Breast epithelium (tissue), 4 donors: Measurements from ENCODE around the gene WFDC6. TPM values are rescaled to one million over a fixed set of nuclear protein-coding genes. Genes with fewer than 3 reads are reported as not detected.
"Not testable (repeated sequence)": the region's sequence is repeated elsewhere in the genome, so short reads cannot be mapped to it uniquely, and the experiment has no call there.

Experiments
- DNase-seq, 2 donors: peaks; one replicate each; pipeline ENCODE4 v3.0.0-alpha.2; 2019; ENCODE audit warnings: low spot score in 2 of 2
- H3K27ac ChIP-seq, 2 donors: fragments of 200-600 bp; sonication (generic) in 1 of 2; one replicate each; pipeline ENCODE4 v1.5.1; 2016 to 2019; ENCODE audit warnings: mild to moderate bottlenecking in 1 of 2
- H3K27me3 ChIP-seq, 2 donors: fragments of 200-600 bp; sonication (generic) in 1 of 2; one replicate each; pipeline versions ENCODE4 v1.5.1 to v1.6.0; 2017 to 2019; ENCODE audit warnings: control low read depth in 1 of 2, mild to moderate bottlenecking in 1 of 2
- H3K36me3 ChIP-seq: fragments of 200-600 bp; one replicate; pipeline ENCODE4 v1.5.1; 2019
- H3K4me1 ChIP-seq, 2 donors: fragments of 200-600 bp; sonication (generic); one replicate each; pipeline ENCODE4 v1.5.1; 2016 to 2019; ENCODE audit warnings: control low read depth in 1 of 2
- H3K4me3 ChIP-seq, 3 donors: fragments of 200-600 bp; sonication (generic); 1 replicate in 2 of 3; 2 replicates in 1 of 3; pipeline ENCODE4 v1.5.1; 2016 to 2019; ENCODE audit warnings: mild to moderate bottlenecking in 3 of 3, moderate library complexity in 2 of 3
- H3K9me3 ChIP-seq, 2 donors: fragments of 200-600 bp; sonication (generic) in 1 of 2; one replicate each; pipeline ENCODE4 v1.5.1; 2016 to 2019; ENCODE audit warnings: control low read depth in 1 of 2
- CTCF ChIP-seq, 3 donors: fragments of 450-650 bp; IDR thresholded peaks; one replicate each; pipeline ENCODE4 v1.5.1; 2016 to 2017; ENCODE audit warnings: antibody characterized with exemption in 3 of 3, mild to moderate bottlenecking in 3 of 3, moderate library complexity in 3 of 3
- POLR2A ChIP-seq: fragments of 450-650 bp; IDR thresholded peaks from one replicate; pipeline ENCODE4 v1.6.1; 2016; ENCODE audit warnings: antibody characterized with exemption, mild to moderate bottlenecking, moderate library complexity
- POLR2AphosphoS5 ChIP-seq, 3 donors: sonication (generic); formaldehyde crosslinking; IDR thresholded peaks; one replicate each; pipeline ENCODE4 v1.6.1; 2017; ENCODE audit warnings: antibody characterized with exemption in 3 of 3
- intact Hi-C: fragments of 100-400 bp; cut with DNase I; formaldehyde crosslinking; loops from one replicate; pipeline ENCODE4 v1.15.1; 2023; ENCODE audit warnings: low total_unique reads
- total RNA-seq, 3 donors: library from RNA; depleted of rRNA; stranded (reverse); fragments of >200 nt; gene quantifications; one replicate each; pipeline ENCODE4 v1.1.0, GENCODE V29; 2016

The WFDC6 gene
- total RNA-seq, 3 donors from 2014 or later, result not detected

GRCh38 chr20:45578231-45578630, 38.9 kb upstream of the WFDC6 start:
- H3K27me3 ChIP-seq, result no peaks in the 10 kb centered on the region
- intact Hi-C loops, result no loop called here
- no peaks in the 10 kb centered on the region for H3K4me1 ChIP-seq
- TF ChIP-seq CTCF (IDR thresholded peaks at IDR 0.05) (no peak), POLR2AphosphoS5 (IDR thresholded peaks at IDR 0.05) (no peak), POLR2A (no peak)
- no peaks in the 10 kb centered on the region for H3K36me3 ChIP-seq
- no peak overlapping the region for H3K27ac ChIP-seq
- DNase-seq, result no peak
- H3K4me3 ChIP-seq, result no peak overlapping the region
- H3K9me3 ChIP-seq, result no peaks in the 10 kb centered on the region

GRCh38 chr20:45576995-45577394, 37.7 kb upstream of the WFDC6 start:
- TF ChIP-seq POLR2A, result no peak
- TF ChIP-seq CTCF (IDR thresholded peaks at IDR 0.05), result no peak
- TF ChIP-seq POLR2AphosphoS5 (IDR thresholded peaks at IDR 0.05), result no peak
- Histone ChIP-seq H3K4me1 (no peaks in the 10 kb centered on the region), H3K36me3 (no peaks in the 10 kb centered on the region), H3K9me3 (no peaks in the 10 kb centered on the region), H3K27ac (no peak overlapping the region), H3K4me3 (no peak overlapping the region), H3K27me3 (no peaks in the 10 kb centered on the region)
- intact Hi-C loops, result no loop called here
- DNase-seq, result no peak

GRCh38 chr20:45575931-45576330, 36.6 kb upstream of the WFDC6 start:
- Histone ChIP-seq H3K9me3 (no peaks in the 10 kb centered on the region), H3K27ac (no peak overlapping the region), H3K4me1 (no peaks in the 10 kb centered on the region), H3K4me3 (no peak overlapping the region), H3K27me3 (no peaks in the 10 kb centered on the region), H3K36me3 (no peaks in the 10 kb centered on the region)
- intact Hi-C loops, result no loop called here
- TF ChIP-seq POLR2AphosphoS5 (IDR thresholded peaks at IDR 0.05) (no peak), CTCF (IDR thresholded peaks at IDR 0.05) (no peak), POLR2A (no peak)
- DNase-seq, result no peak

- DNase-seq, H3K27me3 ChIP-seq, H3K9me3 ChIP-seq, intact Hi-C loops, H3K4me1 ChIP-seq, H3K36me3 ChIP-seq, H3K4me3 ChIP-seq, H3K27ac ChIP-seq: not testable (repeated sequence)
These were observed 30.4 kb upstream of the WFDC6 start for GRCh38 chr20:45569650-45570049.

GRCh38 chr20:45564760-45565276, 25.5 kb upstream of the WFDC6 start:
- H3K4me1 ChIP-seq, result no peaks in the 10 kb centered on the region
- no peak for DNase-seq
- no peak overlapping the region for H3K4me3 ChIP-seq
- H3K36me3 ChIP-seq, result no peaks in the 10 kb centered on the region
- H3K9me3 ChIP-seq, result no peaks in the 10 kb centered on the region
- TF ChIP-seq POLR2A, result no peak
- no peak for TF ChIP-seq CTCF (IDR thresholded peaks at IDR 0.05)
- TF ChIP-seq POLR2AphosphoS5 (IDR thresholded peaks at IDR 0.05), result no peak
- intact Hi-C loops, result no loop called here
- no peak overlapping the region for H3K27ac ChIP-seq
- peaks cover 0 to 4% of the 10 kb centered on the region in 2 donors for H3K27me3 ChIP-seq

GRCh38 chr20:45555198-45555597, 15.9 kb upstream of the WFDC6 start:
- no peak for TF ChIP-seq POLR2AphosphoS5 (IDR thresholded peaks at IDR 0.05)
- no peak for TF ChIP-seq CTCF (IDR thresholded peaks at IDR 0.05)
- TF ChIP-seq POLR2A, result no peak
- H3K9me3 ChIP-seq, result no peaks in the 10 kb centered on the region
- no peak for DNase-seq

More at GRCh38 chr20:45555198-45555597, 15.9 kb upstream of the WFDC6 start:
- Histone ChIP-seq H3K4me1 (no peaks in the 10 kb centered on the region), H3K27ac (no peak overlapping the region), H3K36me3 (no peaks in the 10 kb centered on the region), H3K27me3 (no peaks in the 10 kb centered on the region), H3K4me3 (no peak overlapping the region)
- intact Hi-C loops, result no loop called here
